Measurements from ENCODE around the gene BACH2.

- TF ChIP-seq EZH2phosphoT487 (IDR thresholded peaks at IDR 0.05; ENCODE audit: insufficient read depth, low read depth), result no peak
- TF ChIP-seq EZH2 (IDR thresholded peaks at IDR 0.05; ENCODE audit: insufficient read depth, poor library complexity, severe bottlenecking), result no peak
Measured at GRCh38 chr6:90261801-90262200, 34.8 kb downstream of the BACH2 start.

All from GM23248 (cell line).